Measurements from ENCODE around the gene MRPL44. TPM values are rescaled to one million over a fixed set of nuclear protein-coding genes. Genes with fewer than 3 reads are reported as not detected.

MRPL44 gene
- total RNA-seq, 3 donors from 2014 or later (not counting 1 experiment from before 2014, with no cell fraction given), result 27.6 to 35.1 (median 31.0) TPM

- 88% methylated on average over 2 of the region's 2 CpGs for WGBS (ENCODE audit: insufficient coverage)
These were observed 10.7 kb downstream of the MRPL44 start for GRCh38 chr2:223967981-223968380.

GRCh38 chr2:223969315-223969714 is 12.1 kb downstream of the MRPL44 start:
- H3K9me3 Mint-ChIP-seq, result no peaks in the 10 kb centered on the region
- H3K27ac ChIP-seq (ENCODE audit: low read length), result no peak overlapping the region
- intact Hi-C loops (cut with micrococcal nuclease), result no loop called here

More at GRCh38 chr2:223967981-223968380, 10.7 kb downstream of the MRPL44 start:
- TF ChIP-seq CTCF (IDR thresholded peaks at IDR 0.05), result no peak
- H3K9me3 Mint-ChIP-seq, result no peaks in the 10 kb centered on the region
- peaks cover 9 to 11% of the 10 kb centered on the region in 2 donors for H3K4me1 Mint-ChIP-seq
- no peaks in the 10 kb centered on the region for H3K9me3 ChIP-seq (ENCODE audit: control insufficient read depth, insufficient read depth, low read length)
- no peak overlapping the region for H3K4me3 ChIP-seq (ENCODE audit: low read length)
- DNase-seq (no peak), ATAC-seq (no peak)
- intact Hi-C loops (cut with micrococcal nuclease), result no loop called here
- no peak overlapping the region for H3K4me3 Mint-ChIP-seq
- H3K36me3 Mint-ChIP-seq, result no peaks in the 10 kb centered on the region
- peaks cover 38% of the 10 kb centered on the region for H3K36me3 ChIP-seq (ENCODE audit: control insufficient read depth, insufficient read depth, low read length)
- no peaks in the 10 kb centered on the region for H3K27me3 ChIP-seq (ENCODE audit: control insufficient read depth, insufficient read depth, low read length)
- no peaks in the 10 kb centered on the region for H3K27me3 Mint-ChIP-seq (ENCODE audit: low read depth in 2 of 2)
- H3K27ac ChIP-seq (ENCODE audit: low read length), result no peak overlapping the region
- no peaks in the 10 kb centered on the region for H3K4me1 ChIP-seq (ENCODE audit: control insufficient read depth, insufficient read depth, low read length)
- H3K27ac Mint-ChIP-seq, result no peak overlapping the region

GRCh38 chr2:223969856-223970255 is 12.6 kb downstream of the MRPL44 start:
- ATAC-seq, result no peak
- Histone ChIP-seq H3K9me3 (ENCODE audit: control insufficient read depth, insufficient read depth, low read length) (no peaks in the 10 kb centered on the region), H3K4me1 (ENCODE audit: control insufficient read depth, insufficient read depth, low read length) (no peaks in the 10 kb centered on the region), H3K27ac (ENCODE audit: low read length) (no peak overlapping the region), H3K27me3 (ENCODE audit: control insufficient read depth, insufficient read depth, low read length) (no peaks in the 10 kb centered on the region), H3K36me3 (ENCODE audit: control insufficient read depth, insufficient read depth, low read length) (peaks cover 25% of the 10 kb centered on the region), H3K4me3 (ENCODE audit: low read length) (no peak overlapping the region)
- no peaks in the 10 kb centered on the region for H3K9me3 Mint-ChIP-seq
- 96% methylated on average over 1 of the region's 1 CpG for WGBS (ENCODE audit: insufficient coverage)
- DNase-seq, result no peak
- no peak overlapping the region for H3K4me3 Mint-ChIP-seq
- no peak for TF ChIP-seq CTCF (IDR thresholded peaks at IDR 0.05)
- no peak overlapping the region for H3K27ac Mint-ChIP-seq
- intact Hi-C loops (cut with micrococcal nuclease), result loop anchor here (1.0 to 5.0 kb wide), 3 partner anchors 23 to 397 kb away; no protein-coding TSS in a partner anchor
- no peaks in the 10 kb centered on the region for H3K27me3 Mint-ChIP-seq (ENCODE audit: low read depth in 2 of 2)
- H3K36me3 Mint-ChIP-seq, result no peaks in the 10 kb centered on the region
- peaks cover 9 to 11% of the 10 kb centered on the region in 2 donors for H3K4me1 Mint-ChIP-seq

More at GRCh38 chr2:223969315-223969714, 12.1 kb downstream of the MRPL44 start:
- TF ChIP-seq CTCF (IDR thresholded peaks at IDR 0.05), result no peak
- Mint-ChIP-seq H3K4me3 (no peak overlapping the region), H3K4me1 (peaks cover 9 to 11% of the 10 kb centered on the region in 2 donors), H3K27me3 (ENCODE audit: low read depth in 2 of 2) (no peaks in the 10 kb centered on the region), H3K36me3 (no peaks in the 10 kb centered on the region), H3K27ac (no peak overlapping the region)
- peaks cover 30% of the 10 kb centered on the region for H3K36me3 ChIP-seq (ENCODE audit: control insufficient read depth, insufficient read depth, low read length)
- H3K4me3 ChIP-seq (ENCODE audit: low read length), result no peak overlapping the region
- WGBS (ENCODE audit: insufficient coverage), result 86% methylated on average over 1 of the region's 3 CpGs
- no peaks in the 10 kb centered on the region for H3K4me1 ChIP-seq (ENCODE audit: control insufficient read depth, insufficient read depth, low read length)
- DNase-seq (no peak), ATAC-seq (no peak)
- no peaks in the 10 kb centered on the region for H3K9me3 ChIP-seq (ENCODE audit: control insufficient read depth, insufficient read depth, low read length)
- no peaks in the 10 kb centered on the region for H3K27me3 ChIP-seq (ENCODE audit: control insufficient read depth, insufficient read depth, low read length)

All from natural killer cell (primary cell).